Fibroblast of lung (primary cell): ENCODE data around the gene CTSC. TPM values are rescaled to one million over a fixed set of nuclear protein-coding genes. Genes with fewer than 3 reads are reported as not detected.
"Not testable (repeated sequence)": the region's sequence is repeated elsewhere in the genome, so short reads cannot be mapped to it uniquely, and the experiment has no call there.

ENCODE experiments used
- DNase-seq, 2 donors: peaks; one replicate each; pipeline versions ENCODE4 v3.0.0 to v3.0.0-alpha.2; 2010; ENCODE audit warnings: low read depth in 2 of 2
- H2AFZ ChIP-seq: 2 replicates; pipeline ENCODE4 v1.5.1; 2012; ENCODE audit warnings: low read length, control low read depth, inconsistent platforms
- H3K27ac ChIP-seq: 2 replicates; pipeline ENCODE4 v1.5.1; 2011; ENCODE audit warnings: low read length, control low read depth; ENCODE audit not compliant: insufficient read depth
- H3K27me3 ChIP-seq: 2 replicates; pipeline ENCODE4 v1.5.1; 2011; ENCODE audit warnings: mild to moderate bottlenecking, low read length; ENCODE audit not compliant: control insufficient read depth, insufficient read depth
- H3K36me3 ChIP-seq: 2 replicates; pipeline ENCODE4 v1.5.1; 2011; ENCODE audit warnings: low read length; ENCODE audit not compliant: control insufficient read depth, insufficient read depth
- H3K4me1 ChIP-seq: 2 replicates; pipeline ENCODE4 v1.5.1; 2011; ENCODE audit warnings: low read length; ENCODE audit not compliant: control insufficient read depth, insufficient read depth; ENCODE audit errors: extremely low read depth
- H3K4me2 ChIP-seq: 2 replicates; pipeline ENCODE4 v1.5.1; 2011; ENCODE audit warnings: low read length, control low read depth; ENCODE audit not compliant: insufficient read depth; ENCODE audit errors: extremely low read depth
- H3K4me3 ChIP-seq, 4 experiments: fragments of 200-600 bp in 1 of 4; sonication (generic) in 1 of 4; replicated peaks in 1 of 4; 2 replicates each; pipeline ENCODE4 v1.5.1; 2011 to 2016; ENCODE audit warnings: low read length in 4 of 4, low read depth in 3 of 4, mild to moderate bottlenecking in 3 of 4, control low read depth in 2 of 4, inconsistent platforms in 1 of 4, mixed read lengths in 1 of 4; ENCODE audit not compliant: insufficient read depth in 1 of 4; ENCODE audit errors: control extremely low read depth in 1 of 4
- H3K79me2 ChIP-seq: 2 replicates; pipeline ENCODE4 v1.5.1; 2012; ENCODE audit warnings: mild to moderate bottlenecking, low read length, inconsistent platforms; ENCODE audit not compliant: control insufficient read depth, insufficient read depth
- H3K9ac ChIP-seq: 2 replicates; pipeline ENCODE4 v1.5.1; 2011; ENCODE audit warnings: mild to moderate bottlenecking, low read length, control low read depth; ENCODE audit not compliant: insufficient read depth
- H3K9me3 ChIP-seq: 2 replicates; pipeline ENCODE4 v1.5.1; 2012; ENCODE audit warnings: low read depth, low read length; ENCODE audit not compliant: control insufficient read depth, insufficient read depth
- H4K20me1 ChIP-seq: 2 replicates; pipeline ENCODE4 v1.5.1; 2011; ENCODE audit warnings: low read length; ENCODE audit not compliant: control insufficient read depth, insufficient read depth; ENCODE audit errors: extremely low read depth
- CTCF ChIP-seq, 2 donors: IDR thresholded peaks in 1 of 2; conservative IDR thresholded peaks in 1 of 2; 1 replicate in 1 of 2; 2 replicates in 1 of 2; pipeline ENCODE4 v1.5.1; 2011 to 2012; ENCODE audit warnings: low read length in 2 of 2, control low read depth in 1 of 2, inconsistent platforms in 1 of 2, low read depth in 1 of 2, mild to moderate bottlenecking in 1 of 2
- EZH2 ChIP-seq: IDR thresholded peaks from 2 replicates; pipeline ENCODE4 v1.5.1; 2012; ENCODE audit warnings: low read length, control low read depth, mild to moderate bottlenecking; ENCODE audit errors: missing control alignments
- polyA plus RNA-seq, 2 donors: library from polyadenylated mRNA; depleted of rRNA in 1 of 2; stranded (reverse) in 1 of 2; unstranded in 1 of 2; fragments of >200 nt; gene quantifications; 2 replicates each; pipeline ENCODE4 v1.2.1, GENCODE V29; 2011 to 2012; ENCODE audit warnings: missing spikeins in 1 of 2
- total RNA-seq: library from RNA; depleted of rRNA; stranded (reverse); fragments of >200 nt; gene quantifications from 2 replicates; pipeline ENCODE4 v1.2.1, GENCODE V29; 2014

The CTSC gene
- total and polyA plus RNA-seq, 2 donors (not counting 1 experiment from before 2014, with no cell fraction given): 75.8 to 593 TPM

- Histone ChIP-seq H3K27me3 (no peaks in the 10 kb centered on the region), H2AFZ (no peak overlapping the region), H3K27ac (no peak overlapping the region), H3K79me2 (no peaks in the 10 kb centered on the region), H3K4me3 (no peak overlapping the region), H4K20me1 (no peaks in the 10 kb centered on the region), H3K36me3 (no peaks in the 10 kb centered on the region), H3K9me3 (no peaks in the 10 kb centered on the region), H3K4me1 (no peaks in the 10 kb centered on the region), H3K9ac (no peak overlapping the region), H3K4me2 (no peak overlapping the region)
- no peak for TF ChIP-seq EZH2
- no peak for TF ChIP-seq CTCF (conservative IDR thresholded peaks at IDR 0.05 in 1 of 2, IDR thresholded peaks at IDR 0.05 in 1 of 2; ENCODE audit: low read depth in 1 of 2, low read length in 2 of 2)
- peak in 1 of 2 donors; percentile 13 for DNase-seq
Observed at GRCh38 chr11:88249706-88250105, 87.8 kb downstream of the CTSC start.

- Histone ChIP-seq H3K9me3 (no peaks in the 10 kb centered on the region), H3K27me3 (no peaks in the 10 kb centered on the region), H3K79me2 (no peaks in the 10 kb centered on the region), H3K4me2 (no peak overlapping the region), H3K27ac (no peak overlapping the region), H3K4me1 (no peaks in the 10 kb centered on the region), H2AFZ (no peak overlapping the region), H3K36me3 (no peaks in the 10 kb centered on the region), H3K4me3 (no peak overlapping the region), H3K9ac (no peak overlapping the region), H4K20me1 (no peaks in the 10 kb centered on the region)
- TF ChIP-seq EZH2 (no peak), CTCF (conservative IDR thresholded peaks at IDR 0.05 in 1 of 2, IDR thresholded peaks at IDR 0.05 in 1 of 2; ENCODE audit: low read depth in 1 of 2, low read length in 2 of 2) (no peak)
- peak; percentile 61 to 96 for DNase-seq
Observed at GRCh38 chr11:88246696-88247095, 90.8 kb downstream of the CTSC start.

GRCh38 chr11:88245576-88245975 is 92.0 kb downstream of the CTSC start:
- not testable (repeated sequence) for H3K27me3 ChIP-seq, H3K4me2 ChIP-seq, H3K36me3 ChIP-seq, H4K20me1 ChIP-seq, H3K79me2 ChIP-seq, H3K4me1 ChIP-seq, H3K4me3 ChIP-seq, H3K9me3 ChIP-seq, H2AFZ ChIP-seq, H3K9ac ChIP-seq, H3K27ac ChIP-seq
- DNase-seq: peak in 1 of 2 donors; percentile 72

Other genes starting within 250 kb of the CTSC start
- 4.9 and 10.1 TPM in 2 replicates for gene RAB38, start 162.3 kb downstream of the CTSC start, total RNA-seq
- 1.9 and 9.3 TPM in 2 replicates for gene RAB38, start 162.3 kb downstream of the CTSC start, polyA plus RNA-seq